Activated CD8-positive, alpha-beta memory T cell treated with anti-CD3 and anti-CD28 coated beads for 1 hour (primary cell): ENCODE data around the gene TEX35.

Experiments
- DNase-seq, 2 donors: peaks; one replicate each; pipeline ENCODE4 v3.0.0-alpha.2; 2020; ENCODE audit warnings: low read depth in 1 of 2; ENCODE audit errors: extremely low read depth in 1 of 2

TEX35 gene

DNA sequence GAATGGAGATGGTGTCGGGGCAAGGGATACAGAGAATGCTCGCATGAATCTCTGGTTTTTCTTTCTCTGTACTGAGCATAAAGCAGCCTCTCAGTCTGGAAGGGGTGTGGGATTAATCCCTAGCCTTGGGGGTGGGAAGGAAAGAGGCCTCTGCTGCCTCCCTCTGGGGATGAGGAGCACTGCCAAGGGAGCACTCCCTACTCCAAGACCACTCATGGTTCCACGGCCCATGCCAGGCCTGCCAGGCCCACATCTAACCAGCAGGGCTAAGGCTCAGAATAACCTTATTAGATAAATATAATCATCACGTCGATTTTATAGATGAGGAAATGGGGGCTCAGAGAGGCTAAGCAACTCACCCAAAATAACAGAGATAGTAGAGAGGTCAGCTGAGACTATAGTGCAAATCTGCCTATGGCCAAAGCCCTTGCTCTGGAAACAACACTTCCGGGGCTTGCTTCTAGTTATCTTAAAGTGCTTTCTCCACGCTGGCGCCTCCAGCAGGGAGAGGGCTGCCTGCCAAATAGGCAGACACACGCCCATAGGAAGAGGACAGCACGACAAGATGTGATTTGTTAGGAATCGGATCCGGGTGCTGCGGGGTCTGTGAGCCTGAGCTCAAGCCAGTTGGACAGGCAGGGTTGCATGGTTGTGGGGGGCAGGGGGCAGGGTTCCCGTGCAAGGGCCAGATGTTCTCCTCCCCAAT lies 522 bp downstream of the TEX35 start:
- DNase-seq: no peak

- DNase-seq: no peak
These were observed 3.2 kb downstream of the TEX35 start for GRCh38 chr1:178516110-178516509.

DNA sequence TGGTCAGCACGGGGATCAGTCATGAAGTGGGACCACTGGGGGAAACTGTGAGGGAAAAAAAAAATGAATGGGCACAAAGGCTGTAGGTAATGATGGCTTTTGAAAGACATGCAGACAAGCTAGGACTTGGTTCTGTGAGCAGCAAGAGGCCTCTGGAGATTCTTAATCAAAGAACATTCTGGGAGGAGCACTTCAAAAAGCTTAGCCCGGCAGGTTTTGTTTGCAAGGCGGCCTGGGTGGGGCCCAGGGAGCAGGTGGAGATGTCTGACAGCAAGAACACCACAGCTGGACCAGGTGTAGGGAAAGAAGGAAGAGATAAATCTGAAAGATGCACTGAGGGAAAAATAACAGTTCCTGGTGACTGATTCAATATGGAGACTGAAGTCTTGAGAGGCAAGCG lies 6.0 kb downstream of the TEX35 start:
- DNase-seq: no peak

DNA sequence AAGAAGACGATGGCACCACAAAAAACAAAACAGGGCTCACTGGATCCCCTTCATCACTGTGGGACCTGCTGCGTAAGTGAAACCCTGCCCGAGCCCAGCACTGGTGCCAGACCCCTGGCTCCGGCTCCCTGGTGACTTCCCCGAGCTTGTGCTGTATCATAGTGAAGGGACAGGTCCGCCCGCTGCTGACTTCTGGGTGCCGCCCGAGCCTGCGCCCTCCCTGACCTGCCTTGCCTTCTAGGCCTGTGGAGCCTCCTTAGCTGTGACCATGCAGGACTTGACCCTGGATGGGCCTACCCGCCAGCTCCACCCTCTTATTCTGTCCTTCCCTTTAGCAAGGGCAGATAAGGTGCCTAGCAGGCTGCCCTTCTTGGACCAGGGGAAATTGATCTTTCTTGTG lies 7.9 kb downstream of the TEX35 start:
- no peak for DNase-seq

DNA sequence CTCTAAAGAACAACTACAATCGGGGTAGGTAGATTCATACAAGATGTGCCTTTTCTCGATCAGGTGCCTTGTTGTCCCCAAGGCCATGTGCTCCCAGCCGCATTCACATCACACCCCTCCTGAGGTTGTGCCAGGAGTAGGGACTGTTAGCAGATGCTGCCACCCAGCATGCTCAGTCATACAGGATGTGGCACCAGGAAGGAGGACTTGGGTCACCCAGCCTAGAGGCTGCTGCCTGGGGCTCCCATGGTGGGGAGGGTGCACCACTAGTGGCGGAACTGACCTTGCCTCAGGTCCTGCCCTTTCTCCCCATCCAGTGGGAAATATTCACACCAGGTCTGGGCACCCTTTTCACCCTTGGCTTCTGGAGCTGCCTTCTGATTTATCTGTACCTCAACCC lies 8.3 kb downstream of the TEX35 start:
- no peak for DNase-seq

- no peak for DNase-seq
These were observed 14.2 kb downstream of the TEX35 start for GRCh38 chr1:178527117-178527516.

- no peak for DNase-seq
These were observed 15.5 kb downstream of the TEX35 start for GRCh38 chr1:178528228-178528952.

DNA sequence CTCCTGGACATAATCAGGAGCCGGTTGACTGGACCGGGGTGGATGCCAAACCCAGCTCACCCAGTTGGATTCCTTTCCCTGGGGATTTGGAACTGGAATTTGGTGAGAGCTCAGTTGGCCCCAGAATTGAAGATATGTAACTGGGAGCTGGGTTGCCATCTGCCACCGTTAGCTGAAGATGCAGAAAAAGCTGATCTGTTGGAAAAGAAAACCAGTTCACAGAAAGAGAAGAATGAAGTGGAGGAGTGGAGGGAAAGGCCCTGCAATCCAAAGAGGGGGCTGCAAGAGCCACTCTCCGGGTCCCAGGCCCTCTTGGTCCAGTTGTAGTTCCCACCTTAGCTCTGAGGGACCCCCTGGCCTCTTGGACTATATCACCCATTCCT lies 16.0 kb downstream of the TEX35 start:
- no peak for DNase-seq

GRCh38 chr1:178529364-178530036 lies 16.6 kb downstream of the TEX35 start:
- DNase-seq: no peak

- no peak for DNase-seq
These were observed 17.1 kb downstream of the TEX35 start for GRCh38 chr1:178530037-178530402.

GRCh38 chr1:178530502-178530901 lies 17.6 kb downstream of the TEX35 start:
- DNase-seq: no peak

DNA sequence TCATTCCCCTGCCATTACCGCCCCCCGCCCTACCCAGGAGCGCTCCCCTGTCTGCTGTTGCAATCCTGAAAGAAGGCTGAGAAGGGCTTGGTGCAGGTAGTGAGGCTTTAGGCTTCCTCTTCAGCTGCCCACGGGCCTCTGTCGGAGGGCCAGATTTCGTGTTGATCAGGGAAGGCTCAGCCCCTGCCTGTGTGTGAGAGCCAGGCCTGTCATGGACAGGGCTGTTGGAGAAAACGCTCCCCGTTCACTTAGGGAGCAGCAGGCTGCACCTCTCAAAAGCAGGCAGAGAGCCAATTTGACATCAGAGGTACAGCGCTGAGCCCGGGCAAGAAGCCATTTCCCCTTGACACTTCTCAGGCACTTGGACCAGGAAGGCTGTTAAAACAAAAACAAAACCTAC lies 19.0 kb downstream of the TEX35 start:
- no peak for DNase-seq

- DNase-seq: peak; percentile 36 to 64
These were observed 19.5 kb downstream of the TEX35 start for GRCh38 chr1:178532392-178532791.

- DNase-seq: no peak
These were observed 20.4 kb downstream of the TEX35 start for GRCh38 chr1:178533121-178533946.

DNA sequence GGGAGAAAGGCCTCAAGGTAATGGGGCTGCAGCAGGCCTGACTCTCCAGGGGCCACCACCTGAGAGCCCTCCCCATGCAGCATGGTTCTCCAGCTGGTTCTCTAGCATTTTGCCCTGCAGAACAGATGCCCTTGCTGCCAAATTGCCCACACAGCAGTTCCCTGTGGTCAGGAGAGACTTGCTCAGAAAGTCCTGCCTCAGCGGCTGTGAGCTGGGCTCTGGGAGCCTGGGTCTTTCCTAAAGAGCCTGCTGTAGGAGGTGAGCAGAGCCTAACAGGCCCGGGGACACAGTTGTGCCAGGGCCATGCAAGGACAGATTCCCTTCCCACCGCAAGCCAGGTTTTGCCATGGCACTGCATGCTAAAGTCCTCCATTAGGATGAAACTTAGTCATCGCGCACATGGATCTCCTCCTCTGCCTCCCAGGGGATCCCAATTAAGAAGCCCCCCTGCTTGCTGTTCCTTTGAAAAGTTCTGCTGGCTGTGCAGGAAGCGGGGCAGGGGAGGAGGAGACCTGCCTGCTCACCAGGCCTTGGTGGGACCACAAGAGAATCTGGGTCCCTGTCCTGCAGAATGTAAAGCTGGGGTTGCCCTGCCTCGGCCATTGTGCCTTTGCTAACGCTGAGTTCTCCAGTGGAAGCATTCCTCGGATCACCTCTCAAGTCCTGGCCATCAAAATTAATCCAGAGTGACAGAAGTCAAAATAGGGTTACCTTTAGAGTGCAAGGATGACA lies 21.4 kb downstream of the TEX35 start:
- DNase-seq: no peak

- no peak for DNase-seq
These were observed 23.4 kb downstream of the TEX35 start for GRCh38 chr1:178536329-178536728.

- DNase-seq: no peak
These were observed 24.0 kb downstream of the TEX35 start for GRCh38 chr1:178536844-178537371.

DNA sequence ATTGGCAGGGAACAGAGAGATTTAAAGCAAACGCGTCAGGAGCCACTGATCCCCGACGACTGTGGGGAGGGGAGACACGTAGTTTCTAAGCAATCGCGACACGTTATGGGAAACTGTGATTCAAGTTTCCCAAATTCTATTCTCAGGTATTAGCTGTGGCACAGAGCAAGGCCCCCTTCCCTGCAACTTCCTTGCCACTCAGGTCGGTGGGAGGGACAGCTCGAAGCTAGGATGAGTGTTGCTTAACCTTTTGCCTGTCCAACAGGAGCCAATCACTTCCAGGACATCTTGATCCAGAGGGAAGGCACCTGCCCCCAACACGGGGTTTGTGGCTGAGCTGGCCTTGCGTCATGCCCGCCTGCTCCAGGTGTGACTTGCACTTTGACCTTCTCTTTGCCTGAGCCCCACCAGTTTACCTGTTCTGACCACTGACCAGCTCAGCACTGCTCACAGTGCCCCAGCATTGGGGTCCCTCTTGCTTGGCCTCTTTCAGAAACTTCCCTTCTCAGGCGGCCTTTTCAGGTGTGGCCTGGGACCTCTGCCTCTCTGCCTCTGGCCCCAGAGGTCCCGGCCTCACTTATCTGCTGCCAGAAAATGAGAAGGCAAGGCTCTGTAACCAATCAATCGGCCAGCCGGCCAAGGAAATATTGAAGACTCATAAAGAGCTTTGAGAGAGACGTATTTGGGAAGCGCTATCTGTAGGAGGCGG lies 24.6 kb downstream of the TEX35 start:
- no peak for DNase-seq

DNA sequence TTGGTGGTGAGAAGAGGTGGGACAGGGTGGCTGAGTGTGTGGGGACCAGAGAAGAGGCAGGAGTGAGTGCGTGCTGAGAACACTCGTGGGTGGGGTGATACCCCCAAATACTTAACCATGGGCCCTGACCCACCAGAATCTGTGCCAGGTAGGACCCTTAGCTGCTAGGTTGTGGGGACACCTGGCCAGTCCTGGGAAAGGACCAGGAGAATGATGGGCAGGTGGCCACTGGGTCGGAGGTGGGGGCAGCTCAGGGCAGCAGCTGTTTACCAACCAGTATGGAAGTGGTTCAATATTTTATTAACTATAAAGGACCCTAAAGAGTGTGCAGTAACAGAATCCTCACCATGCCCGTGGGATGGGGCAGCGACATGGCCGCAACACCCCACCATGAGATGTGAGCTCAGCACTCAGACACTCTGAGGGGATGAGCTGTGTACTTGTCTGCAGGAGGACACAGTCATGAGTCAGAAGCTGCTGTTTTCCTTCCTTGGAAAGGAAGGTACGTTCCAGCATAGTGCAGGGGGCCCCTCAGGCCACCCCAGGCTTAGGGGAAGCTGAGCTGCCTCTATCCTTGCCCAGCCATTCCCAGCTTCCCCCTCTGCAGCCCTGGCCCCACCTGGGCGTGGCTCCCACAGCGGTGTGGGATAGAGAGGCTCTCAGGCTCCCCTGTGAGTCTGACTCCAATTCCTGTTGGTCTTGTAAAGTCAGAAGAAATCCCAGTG lies 25.4 kb downstream of the TEX35 start:
- DNase-seq: no peak
